H1 (cell line): Measurements from ENCODE around the gene ADGRL4. TPM values are rescaled to one million over a fixed set of nuclear protein-coding genes. Genes with fewer than 3 reads are reported as not detected.

Source experiments
- CHD7 ChIP-seq: fragments of 300-600 bp; sonication (generic); IDR thresholded peaks from 2 replicates; pipeline ENCODE4 v1.7.1; 2012; ENCODE audit warnings: low read length, moderate library complexity, mild to moderate bottlenecking, inconsistent platforms; ENCODE audit not compliant: insufficient replicate concordance
- E2F6 ChIP-seq: IDR thresholded peaks from 2 replicates; pipeline ENCODE4 v1.6.1; 2012; ENCODE audit warnings: inconsistent platforms
- GABPA ChIP-seq: IDR thresholded peaks from 2 replicates; pipeline ENCODE4 v1.6.1; 2011; ENCODE audit warnings: mild to moderate bottlenecking, low read length, moderate library complexity, borderline replicate concordance; ENCODE audit not compliant: insufficient read depth
- HDAC6 ChIP-seq: IDR thresholded peaks from one replicate; pipeline ENCODE4 v1.7.1; 2012; ENCODE audit warnings: low read depth, mild to moderate bottlenecking, inconsistent platforms, low read length, moderate library complexity
- JUND ChIP-seq: IDR thresholded peaks from 2 replicates; pipeline ENCODE4 v1.6.1; 2011; ENCODE audit warnings: mild to moderate bottlenecking, improper control_type of control experiment, low read length
- KDM1A ChIP-seq: fragments of 200-600, 300-600 bp; sonication (generic); IDR thresholded peaks from 2 replicates; pipeline ENCODE4 v1.7.1; 2016; ENCODE audit warnings: mild to moderate bottlenecking, low read length, borderline replicate concordance
- KDM4A ChIP-seq: IDR thresholded peaks from one replicate; pipeline ENCODE4 v1.7.1; 2012; ENCODE audit warnings: low read depth, mild to moderate bottlenecking, moderate library complexity, low read length, inconsistent platforms; ENCODE audit not compliant: severe bottlenecking
- KDM5A ChIP-seq: fragments of 200-600 bp; IDR thresholded peaks from 2 replicates; pipeline ENCODE4 v1.7.1; 2012; ENCODE audit warnings: mild to moderate bottlenecking, low read length, inconsistent platforms, mixed read lengths
- NRF1 ChIP-seq: IDR thresholded peaks from 2 replicates; pipeline ENCODE4 v1.6.1; 2011; ENCODE audit warnings: mild to moderate bottlenecking, low read depth, low read length, improper control_type of control experiment
- SIRT6 ChIP-seq: IDR thresholded peaks from one replicate; pipeline ENCODE4 v1.7.1; 2012; ENCODE audit warnings: low read length, inconsistent platforms
- SP1 ChIP-seq: IDR thresholded peaks from 2 replicates; pipeline ENCODE4 v1.6.1; 2011; ENCODE audit warnings: low read depth, low read length
- polyA plus RNA-seq, 7 experiments: library from polyadenylated mRNA; depleted of rRNA in 3 of 7; stranded (reverse) in 5 of 7; unstranded in 2 of 7; fragments of >200 nt in 5 of 7; fragments of 200-250 nt in 2 of 7; gene quantifications; 1 replicate in 5 of 7; 2 replicates in 1 of 7; 4 replicates in 1 of 7; pipeline versions ENCODE4 v1.2.1 to v1.2.3, GENCODE V29; 2011 to 2013; ENCODE audit warnings: missing spikeins in 2 of 7, mixed read lengths in 2 of 7
- total RNA-seq: library from RNA; stranded (reverse); fragmentation: NEBNext Ultra II Directional; extraction: Animal tissue kit (Norgen Biotek cat#: 25700); gene quantifications from 2 replicates; pipeline ENCODE4 v1.2.1, GENCODE V29; 2021

ADGRL4 gene
- total and polyA plus RNA-seq, 2 of the 8 experiments (the other 6 are each of a cell fraction or from before 2014, with no cell fraction given) = 0.60 to 0.97 TPM

- TF ChIP-seq CHD7 = no peak
- TF ChIP-seq E2F6 = no peak
- TF ChIP-seq KDM1A = no peak
- TF ChIP-seq KDM5A = no peak
- TF ChIP-seq NRF1 = no peak
- TF ChIP-seq SP1 = no peak
- no peak for TF ChIP-seq SIRT6
- TF ChIP-seq GABPA = no peak
- no peak for TF ChIP-seq JUND
- no peak for TF ChIP-seq KDM4A
- TF ChIP-seq HDAC6 = no peak
These were observed 1.6 kb downstream of the ADGRL4 start (continued) for GRCh38 chr1:79004916-79005315.
